Medulla oblongata (tissue), 1 donor: ENCODE data around the gene PLA2G12A.
A peak's percentile ranks its signal among the peaks of the same experiment; 100 is the strongest.

ENCODE experiments used
- DNase-seq: peaks from one replicate; pipeline ENCODE4 v3.0.0-alpha.2; 2015; ENCODE audit errors: extremely low spot score

The PLA2G12A gene

GRCh38 chr4:109729117-109729717, 653 bp downstream of the PLA2G12A start:
- peak; percentile 21 for DNase-seq

GRCh38 chr4:109728385-109728784, 1.5 kb downstream of the PLA2G12A start:
- DNase-seq, result no peak

DNA sequence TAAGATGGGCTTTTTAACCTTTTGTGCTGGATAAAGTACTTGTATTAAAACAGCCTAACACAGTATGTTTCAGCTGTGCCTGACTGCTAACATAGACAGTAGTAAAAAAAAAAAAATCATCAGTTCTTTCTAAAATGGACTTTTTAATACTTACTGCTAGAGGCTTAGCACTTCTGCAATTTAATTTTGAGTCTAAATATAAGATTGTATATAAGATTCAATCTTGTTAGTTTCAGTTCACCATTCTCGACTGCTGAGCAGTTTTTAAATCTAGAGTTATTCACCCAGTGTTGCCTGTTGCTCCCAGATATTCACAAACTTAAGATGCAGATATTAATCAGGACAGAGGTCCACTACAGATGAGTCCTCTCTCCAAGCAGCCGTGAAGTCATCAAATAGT, 6.8 kb downstream of the PLA2G12A start:
- no peak for DNase-seq

DNA sequence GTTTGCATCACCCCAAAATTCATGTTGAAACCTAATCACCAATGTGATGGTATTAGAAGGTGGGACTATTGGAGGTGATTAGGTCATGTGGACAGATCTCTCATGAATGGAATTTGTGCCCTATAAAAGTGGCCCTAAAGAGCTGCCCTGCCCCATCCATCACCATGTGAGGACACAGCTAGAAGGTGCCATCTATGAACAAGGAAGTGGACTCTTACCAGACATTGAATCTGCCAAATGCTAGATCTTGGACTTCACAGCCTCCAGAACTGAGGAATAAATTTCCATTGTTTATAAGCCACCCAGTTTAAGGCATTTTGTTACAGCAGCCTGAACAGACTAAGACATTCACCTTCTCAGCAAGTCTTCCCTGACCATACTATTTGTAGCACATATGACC, 7.5 kb downstream of the PLA2G12A start:
- no peak for DNase-seq

DNA sequence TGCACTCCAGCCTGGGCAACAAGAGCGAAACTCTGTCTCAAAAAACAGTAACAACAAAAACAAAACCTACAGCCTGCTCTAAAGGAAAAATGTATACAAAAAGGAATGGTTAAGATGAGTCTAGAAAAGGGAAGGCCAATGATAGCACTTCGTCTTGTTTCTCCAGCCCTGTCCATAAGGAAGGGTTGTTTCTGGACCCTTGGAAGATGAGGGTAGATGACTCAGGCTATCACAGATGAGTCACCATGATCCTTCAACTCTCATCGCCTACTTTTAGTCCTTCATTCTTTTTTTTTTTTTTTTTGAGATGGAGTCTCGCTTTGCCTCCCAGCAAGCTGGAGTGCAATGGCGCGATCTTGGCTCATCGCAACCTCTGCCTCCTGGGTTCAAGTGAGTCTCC, 8.8 kb downstream of the PLA2G12A start:
- DNase-seq, result no peak

GRCh38 chr4:109719604-109720003, 10.3 kb downstream of the PLA2G12A start:
- DNase-seq, result no peak

DNA sequence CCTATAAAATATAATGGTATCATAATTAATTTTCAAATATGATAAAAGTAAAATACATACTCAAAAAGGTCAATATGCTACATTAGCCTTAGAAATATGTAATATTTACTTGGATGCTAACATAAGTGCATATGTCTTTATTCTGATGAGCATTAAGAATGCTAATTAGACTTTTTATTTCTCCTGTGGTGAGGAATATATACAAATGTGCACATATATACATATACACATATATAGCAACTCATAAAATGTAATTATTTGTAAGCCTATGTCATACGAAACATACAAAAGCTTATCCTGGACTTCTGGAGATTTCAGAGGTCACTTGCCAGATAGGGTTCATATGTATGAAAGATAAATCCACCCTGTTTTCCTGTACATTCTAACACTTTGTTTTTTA, 11.1 kb downstream of the PLA2G12A start:
- DNase-seq, result no peak

- no peak for DNase-seq
Measured at GRCh38 chr4:109713500-109713899, 16.4 kb downstream of the PLA2G12A start.

DNA sequence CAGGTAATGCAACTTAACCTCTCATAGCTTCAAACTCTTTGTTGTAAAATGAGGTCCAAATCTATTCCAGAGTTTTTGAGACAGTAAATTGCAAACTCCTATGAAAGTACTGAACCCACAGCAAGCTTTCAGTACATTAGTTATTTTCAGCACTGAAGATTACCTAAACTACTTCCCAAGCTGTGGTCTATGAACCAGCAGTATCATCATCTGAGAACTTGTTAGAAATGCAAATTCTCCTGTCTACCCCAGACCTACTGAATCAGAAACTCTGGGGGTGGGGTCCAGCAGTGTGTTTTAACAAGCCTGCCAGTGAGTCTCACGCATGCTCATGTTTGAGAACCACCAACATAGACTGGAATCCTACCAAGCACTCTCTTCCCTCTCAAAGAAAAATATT, 20.9 kb downstream of the PLA2G12A start:
- no peak for DNase-seq

- DNase-seq, result no peak
Measured at GRCh38 chr4:109708435-109708834, 21.4 kb downstream of the PLA2G12A start.

DNA sequence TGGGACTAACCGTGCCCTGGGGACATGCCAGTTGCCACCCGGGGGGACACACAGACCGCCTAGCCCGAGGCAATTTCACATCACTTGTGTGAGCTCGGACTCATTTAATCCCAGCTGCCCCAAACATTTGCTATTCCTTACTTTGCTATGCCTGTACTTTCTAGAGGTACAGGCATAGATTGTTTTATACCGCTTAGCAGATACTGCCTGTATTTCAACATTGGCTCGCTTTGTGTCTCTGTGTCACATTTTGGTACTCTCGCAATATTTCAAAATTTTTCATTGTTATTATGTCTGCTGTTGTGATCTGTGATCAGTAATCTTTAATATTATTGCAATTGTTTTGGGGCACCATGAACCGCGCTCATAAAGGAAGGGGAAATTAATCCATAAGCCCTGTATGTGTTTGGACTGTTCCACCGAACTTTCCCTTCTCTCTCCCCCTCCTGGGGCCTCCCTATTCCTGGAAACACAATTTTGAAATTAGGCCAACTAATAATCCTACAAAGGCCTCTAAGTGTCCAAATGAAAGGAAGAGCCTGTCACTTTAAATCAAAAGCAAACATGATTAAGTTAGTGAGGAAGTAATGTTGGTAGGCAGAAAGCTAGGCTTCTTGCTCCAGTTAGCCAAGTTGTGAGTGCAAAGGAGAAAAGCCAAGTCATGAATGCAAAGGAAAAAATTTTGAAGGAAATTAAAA, 26.1 kb downstream of the PLA2G12A start:
- DNase-seq, result peak; percentile 10

DNA sequence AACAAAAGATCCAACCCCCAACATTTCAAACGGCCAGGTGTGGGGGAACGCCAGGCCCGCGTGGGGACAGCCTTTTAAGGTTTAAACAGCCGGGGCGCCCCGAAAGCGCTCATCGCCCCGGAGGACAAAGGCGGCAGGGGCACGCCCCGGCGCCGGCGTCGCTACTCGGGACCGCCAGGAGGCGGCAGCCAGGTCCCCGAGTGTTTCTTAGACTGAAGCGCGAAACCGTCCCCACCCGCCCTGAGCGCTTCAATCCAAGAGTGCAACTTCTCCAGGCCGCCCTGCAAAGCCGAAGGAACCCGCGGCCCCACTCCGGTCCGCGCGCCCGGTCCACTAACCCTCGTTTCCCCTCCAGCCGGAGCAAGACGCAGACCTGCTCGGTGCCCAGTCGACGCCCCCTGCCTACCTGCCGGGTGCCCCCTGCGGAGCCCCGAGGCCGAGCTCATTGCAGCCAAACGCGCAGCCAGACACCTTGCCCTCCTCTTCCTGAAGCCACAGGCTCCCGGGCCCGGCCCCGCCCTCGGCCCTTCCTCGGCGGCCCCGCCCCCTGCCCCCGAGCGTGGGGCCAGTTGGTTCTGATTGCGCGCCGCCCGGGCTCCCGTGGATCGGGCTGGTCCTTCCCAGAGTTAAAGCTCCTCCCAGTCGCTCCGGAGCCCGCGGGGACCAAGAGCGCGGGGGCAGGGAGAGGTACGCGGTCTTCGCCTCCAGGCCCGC, 26.8 kb downstream of the PLA2G12A start, which contains the start of gene CASP6:
CASP6 (minus strand) TSS at position 496 of the 714 bp plus-strand sequence; CDS start at position 446, 50 bp downstream.
- DNase-seq, result peak; percentile 82

DNA sequence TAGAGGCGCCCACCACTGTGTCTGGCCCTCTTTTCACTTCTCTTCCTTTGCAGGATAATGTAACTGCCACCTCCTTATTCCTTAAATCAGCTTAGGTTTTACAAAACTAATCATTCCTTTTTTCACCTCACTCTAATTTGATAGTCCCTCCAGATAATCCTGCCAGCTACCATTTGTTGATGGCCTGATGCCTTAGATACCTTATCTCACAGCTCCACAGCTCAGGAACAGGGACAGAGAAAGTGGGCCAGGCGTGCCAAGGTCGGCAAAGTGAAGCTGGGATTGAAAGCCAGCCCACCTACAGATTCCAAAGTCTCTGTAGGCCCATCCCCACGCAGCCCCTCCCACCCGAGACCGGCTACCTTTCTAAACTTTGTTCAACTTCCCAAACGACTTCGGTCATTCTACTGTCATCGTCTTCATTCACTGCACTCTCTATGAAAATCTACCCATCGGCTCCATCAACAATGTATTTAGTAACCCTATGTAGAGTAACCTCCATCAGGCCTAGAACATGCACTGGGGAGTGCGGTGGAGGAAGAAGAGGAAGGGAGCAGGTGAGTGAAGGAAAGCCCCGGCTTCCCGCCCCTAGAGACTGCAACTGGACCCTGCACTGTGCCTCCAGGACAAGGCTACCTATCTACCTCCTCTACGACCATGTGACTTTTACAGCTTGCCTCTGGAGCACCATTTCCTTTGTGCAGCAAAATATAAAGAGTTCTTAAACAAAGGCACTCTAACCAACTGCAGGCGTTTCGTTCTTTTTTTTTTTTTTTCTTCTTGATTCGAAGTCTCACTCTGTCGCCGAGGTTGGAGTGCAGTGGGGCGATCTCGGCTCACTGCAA, 28.1 kb downstream of the PLA2G12A start:
- DNase-seq, result no peak

GRCh38 chr4:109699553-109700225, 30.2 kb downstream of the PLA2G12A start:
- no peak for DNase-seq

GRCh38 chr4:109698656-109699055, 31.2 kb downstream of the PLA2G12A start:
- DNase-seq, result no peak

DNA sequence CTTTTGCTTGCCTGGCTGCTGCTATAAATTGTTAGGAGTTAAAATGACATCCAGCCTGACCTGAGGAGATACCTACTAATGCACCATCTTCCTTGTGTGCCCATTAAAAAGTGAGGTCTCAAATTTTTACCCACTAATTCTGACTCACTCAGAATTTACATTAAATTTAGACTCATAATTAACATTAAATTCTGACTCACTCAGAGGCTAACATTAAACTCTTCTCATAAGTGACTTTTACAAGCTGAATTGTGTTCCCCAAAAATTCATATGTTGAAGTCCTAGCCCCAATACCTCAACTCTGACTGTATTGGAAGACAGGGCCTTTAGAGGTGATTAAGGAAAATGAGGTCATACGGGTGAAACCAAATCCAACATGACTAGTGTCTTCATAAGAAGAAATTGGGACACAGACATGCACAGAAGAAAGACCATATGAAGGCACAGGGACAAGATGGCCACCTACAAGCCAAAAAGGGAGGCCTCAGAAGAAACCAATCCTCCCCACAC, 38.4 kb downstream of the PLA2G12A start:
- DNase-seq, result no peak

- DNase-seq, result no peak
Measured at GRCh38 chr4:109690690-109691410, 39.0 kb downstream of the PLA2G12A start.

DNA sequence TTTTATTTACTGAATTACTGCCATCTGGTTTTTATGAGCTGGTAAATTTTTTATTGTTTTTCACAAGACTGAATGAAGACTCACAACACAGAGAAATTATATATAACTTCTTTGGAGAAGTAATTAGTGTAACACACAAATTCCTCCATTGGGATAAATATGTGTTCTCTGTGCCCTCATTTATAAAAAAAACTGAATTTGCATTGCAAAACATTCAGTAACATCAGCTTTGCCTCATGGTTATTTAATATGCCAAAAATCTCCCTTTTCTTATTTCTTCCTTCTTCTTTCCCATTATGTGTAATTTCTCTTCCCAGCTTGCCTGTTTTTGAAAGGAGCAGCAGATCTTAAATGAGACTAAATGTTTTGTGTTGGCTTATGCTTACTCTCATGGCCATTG, 45.1 kb downstream of the PLA2G12A start:
- DNase-seq, result no peak

- no peak for DNase-seq
Measured at GRCh38 chr4:109683621-109684253, 46.1 kb downstream of the PLA2G12A start.

DNA sequence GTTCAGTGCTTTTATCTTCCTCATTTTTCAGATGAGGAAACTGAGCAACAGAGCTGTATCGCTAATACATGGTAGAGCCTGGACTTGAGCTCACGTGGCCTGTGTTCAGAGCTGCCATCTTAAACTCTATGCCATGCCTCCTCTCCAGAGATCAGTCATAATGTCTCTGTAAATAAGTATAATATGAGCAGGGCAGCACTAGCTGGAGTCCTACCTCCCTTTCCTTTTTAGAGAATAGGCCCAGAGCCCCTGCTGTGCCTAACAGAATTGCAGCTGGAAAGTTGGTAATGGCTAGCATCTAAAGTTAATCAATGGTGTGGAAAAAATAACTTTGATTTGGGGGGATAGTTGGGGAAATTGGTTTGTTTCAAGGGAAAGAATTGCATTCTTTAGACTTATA, 47.0 kb downstream of the PLA2G12A start:
- DNase-seq, result no peak
